Smooth muscle cell (in vitro differentiated cells): ENCODE measurements around the gene ELAC1. TPM values are rescaled to one million over a fixed set of nuclear protein-coding genes. Genes with fewer than 3 reads are reported as not detected.

Source experiments
- DNase-seq: peaks from one replicate; lab custom pipeline; 2025; ENCODE audit not compliant: unreplicated experiment; lab: John Stamatoyannopoulos, UW
- H2AFZ ChIP-seq: fragments of 200-600 bp; sonication (generic); 2 replicates; pipeline ENCODE4 v1.6.0; 2016; ENCODE audit warnings: antibody characterized with exemption, low read depth, mild to moderate bottlenecking
- H3F3A ChIP-seq: fragments of 200-600 bp; sonication (generic); 2 replicates; pipeline ENCODE4 v1.6.0; 2017; ENCODE audit warnings: antibody characterized with exemption, low read depth
- H3K27ac ChIP-seq: fragments of 200-600 bp; sonication (generic); 2 replicates; pipeline ENCODE4 v1.5.1; 2016; ENCODE audit warnings: low read depth, mild to moderate bottlenecking
- H3K27me3 ChIP-seq: fragments of 200-600 bp; sonication (generic); 2 replicates; pipeline ENCODE4 v1.6.1; 2016; ENCODE audit warnings: low read depth, mild to moderate bottlenecking
- H3K36me3 ChIP-seq: fragments of 200-600 bp; sonication (generic); 2 replicates; pipeline ENCODE4 v1.5.1; 2016; ENCODE audit warnings: low read depth
- H3K4me1 ChIP-seq: fragments of 200-600 bp; sonication (generic); 2 replicates; pipeline ENCODE4 v1.5.1; 2016; ENCODE audit warnings: low read depth
- H3K4me2 ChIP-seq: fragments of 200-600 bp; sonication (generic); 2 replicates; pipeline ENCODE4 v1.6.0; 2016; ENCODE audit warnings: mild to moderate bottlenecking
- H3K4me3 ChIP-seq: fragments of 200-600 bp; sonication (generic); 2 replicates; pipeline ENCODE4 v1.5.1; 2016; ENCODE audit warnings: mild to moderate bottlenecking
- H3K79me2 ChIP-seq: fragments of 200-600 bp; sonication (generic); 2 replicates; pipeline ENCODE4 v1.6.0; 2016; ENCODE audit warnings: low read depth, mild to moderate bottlenecking
- H3K9ac ChIP-seq: fragments of 200-600 bp; sonication (generic); 2 replicates; pipeline ENCODE4 v1.6.0; 2016; ENCODE audit warnings: low read depth
- H3K9me3 ChIP-seq: fragments of 200-600 bp; sonication (generic); replicated peaks from 2 replicates; pipeline ENCODE4 v1.5.1; 2016; ENCODE audit warnings: low read depth
- H4K20me1 ChIP-seq: fragments of 200-600 bp; sonication (generic); 2 replicates; pipeline ENCODE4 v1.6.0; 2016; ENCODE audit warnings: low read depth
- CTCF ChIP-seq: fragments of 200-600 bp; sonication (generic); IDR thresholded peaks from 2 replicates; pipeline ENCODE4 v1.5.1; 2017; ENCODE audit warnings: borderline replicate concordance, mild to moderate bottlenecking, antibody characterized with exemption; ENCODE audit not compliant: insufficient read depth, poor library complexity, severe bottlenecking
- WGBS: methylation state at CpG from one replicate; pipeline ENCODE4 v1.1.7; 2016; ENCODE audit warnings: low lambda C conversion rate; 5-methylcytosine and 5-hydroxymethylcytosine counted together
- polyA plus RNA-seq: library from polyadenylated mRNA; unstranded; fragments of >200 nt; fragmentation: Nextera tagmentation; extraction: Ambion mirVana; gene quantifications from 2 replicates; pipeline ENCODE4 v1.2.1, GENCODE V29; 2016
- total RNA-seq: library from RNA; depleted of rRNA; stranded (reverse); fragments of >200 nt; gene quantifications from 2 replicates; pipeline ENCODE4 v1.2.3, GENCODE V29; 2014

Gene ELAC1
- total and polyA plus RNA-seq, 2 experiments from 2014 or later = 8.2 to 16.0 TPM

- TF ChIP-seq CTCF = no peak
- Histone ChIP-seq H4K20me1 (no peaks in the 10 kb centered on the region), H3K9me3 (no peaks in the 10 kb centered on the region), H3K27ac (no peak overlapping the region), H3K9ac (no peak overlapping the region), H3K4me1 (peaks cover 5% of the 10 kb centered on the region), H3K79me2 (no peaks in the 10 kb centered on the region), H2AFZ (no peak overlapping the region), H3K36me3 (no peaks in the 10 kb centered on the region), H3K4me2 (no peak overlapping the region), H3F3A (no peaks in the 10 kb centered on the region), H3K27me3 (no peaks in the 10 kb centered on the region), H3K4me3 (no peak overlapping the region)
- WGBS = 89% methylated on average over 3 of the region's 3 CpGs
- no peak for DNase-seq
These were observed 45.4 kb downstream of the ELAC1 start for GRCh38 chr18:51013259-51013658.

DNA sequence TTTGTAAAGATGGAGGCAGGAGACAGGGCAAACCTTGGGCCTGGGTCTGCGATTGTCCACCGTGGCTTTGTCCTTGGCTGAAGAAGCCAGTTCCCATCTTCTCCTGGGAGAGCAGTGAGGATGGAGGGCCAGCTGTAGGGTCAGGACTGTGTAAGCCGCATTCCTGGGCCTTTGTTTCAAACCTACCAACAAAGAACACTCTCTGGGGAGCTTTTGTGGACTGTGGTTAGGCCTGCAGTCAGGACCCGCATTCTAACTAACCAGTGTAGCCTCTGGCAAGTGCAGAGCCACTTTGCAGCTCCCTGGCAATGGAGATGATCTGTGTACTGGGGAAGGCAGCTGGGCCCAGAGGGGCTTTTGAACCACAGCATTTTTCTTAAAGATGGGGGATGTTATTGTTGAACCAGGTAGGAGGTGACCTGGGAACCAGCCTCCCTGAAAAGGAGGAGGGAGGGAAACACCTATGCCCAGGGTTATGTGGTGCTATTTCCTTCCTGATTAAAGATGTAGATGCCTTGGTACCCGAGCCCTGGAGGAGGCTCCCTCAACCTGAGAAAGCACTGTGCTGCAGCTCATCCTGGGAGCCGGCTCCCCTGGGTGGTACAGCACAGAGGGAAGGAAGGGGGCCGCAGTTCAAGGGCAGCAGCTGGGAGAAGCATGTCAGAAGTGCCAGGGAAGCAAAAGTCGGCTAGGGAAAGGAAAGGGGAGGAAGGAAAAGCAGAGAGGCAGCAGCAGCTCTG lies 49.5 kb downstream of the ELAC1 start:
- H3K27ac ChIP-seq = no peak overlapping the region
- H3K4me1 ChIP-seq = peaks cover 5% of the 10 kb centered on the region
- H3K79me2 ChIP-seq = no peaks in the 10 kb centered on the region
- no peaks in the 10 kb centered on the region for H3K9me3 ChIP-seq
- no peaks in the 10 kb centered on the region for H3F3A ChIP-seq
- H3K4me3 ChIP-seq = no peak overlapping the region
- H3K36me3 ChIP-seq = no peaks in the 10 kb centered on the region
- H2AFZ ChIP-seq = no peak overlapping the region
- no peaks in the 10 kb centered on the region for H3K27me3 ChIP-seq
- no peak overlapping the region for H3K9ac ChIP-seq
- no peak for TF ChIP-seq CTCF
- no peak overlapping the region for H3K4me2 ChIP-seq
- DNase-seq = no peak
- no peaks in the 10 kb centered on the region for H4K20me1 ChIP-seq
- 78% methylated on average over 8 of the region's 8 CpGs for WGBS

DNA sequence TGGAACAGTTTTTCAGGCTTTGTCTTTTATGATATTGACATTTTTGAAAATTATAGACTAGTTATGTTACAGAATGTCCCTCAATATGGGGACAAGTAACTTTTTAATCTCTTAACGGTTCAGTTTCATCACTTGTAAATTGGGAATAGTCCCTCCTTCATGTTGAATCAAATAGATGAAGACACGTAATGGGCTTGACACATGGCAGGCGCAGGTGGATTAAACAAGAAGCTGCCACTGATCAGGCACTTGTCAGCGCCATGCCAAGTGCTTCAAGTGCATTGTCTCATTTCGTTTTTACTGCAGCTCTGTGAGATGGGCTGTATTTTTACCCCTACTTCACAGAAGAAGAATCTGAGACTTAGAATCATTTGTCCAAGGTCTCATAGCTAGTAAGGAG lies 52.7 kb downstream of the ELAC1 start:
- Histone ChIP-seq H4K20me1 (no peaks in the 10 kb centered on the region), H3K9me3 (no peaks in the 10 kb centered on the region), H3K9ac (no peak overlapping the region), H3K4me2 (no peak overlapping the region), H3K4me1 (peaks cover 5% of the 10 kb centered on the region), H2AFZ (no peak overlapping the region), H3K79me2 (no peaks in the 10 kb centered on the region), H3K4me3 (no peak overlapping the region), H3K36me3 (no peaks in the 10 kb centered on the region), H3K27me3 (no peaks in the 10 kb centered on the region), H3F3A (no peaks in the 10 kb centered on the region), H3K27ac (no peak overlapping the region)
- no peak for DNase-seq
- WGBS = 88% methylated on average over 5 of the region's 5 CpGs
- no peak for TF ChIP-seq CTCF
